Thymus (tissue), 11 donors: ENCODE measurements around the gene SLC28A1. TPM values are rescaled to one million over a fixed set of nuclear protein-coding genes. Genes with fewer than 3 reads are reported as not detected.

Source experiments
- DNase-seq, 9 donors: peaks; one replicate each; pipeline ENCODE4 v3.0.0-alpha.2; 2013; ENCODE audit warnings: low spot score in 9 of 9, low read depth in 6 of 9, missing footprints in 1 of 9
- H3K27ac ChIP-seq, 2 donors: one replicate each; pipeline ENCODE4 v1.5.1; 2013; ENCODE audit warnings: control low read depth in 1 of 2, low read depth in 1 of 2, low read length in 1 of 2, mild to moderate bottlenecking in 1 of 2, moderate library complexity in 1 of 2
- H3K27me3 ChIP-seq, 2 donors: one replicate each; pipeline ENCODE4 v1.5.1; 2013; ENCODE audit warnings: low read length in 1 of 2; ENCODE audit not compliant: control insufficient read depth in 2 of 2, insufficient read depth in 1 of 2
- H3K36me3 ChIP-seq, 2 donors: one replicate each; pipeline ENCODE4 v1.5.1; 2013; ENCODE audit warnings: low read length in 1 of 2, mild to moderate bottlenecking in 1 of 2, moderate library complexity in 1 of 2; ENCODE audit not compliant: control insufficient read depth in 2 of 2, insufficient read depth in 2 of 2
- H3K4me1 ChIP-seq, 2 donors: one replicate each; pipeline ENCODE4 v1.5.1; 2013; ENCODE audit warnings: low read length in 2 of 2; ENCODE audit not compliant: control insufficient read depth in 2 of 2, insufficient read depth in 2 of 2
- H3K4me3 ChIP-seq, 2 donors: one replicate each; pipeline ENCODE4 v1.5.1; 2013; ENCODE audit warnings: low read length in 2 of 2, control low read depth in 1 of 2, mild to moderate bottlenecking in 1 of 2
- H3K9me3 ChIP-seq, 2 donors: one replicate each; pipeline ENCODE4 v1.5.1; 2013; ENCODE audit warnings: low read length in 1 of 2, mild to moderate bottlenecking in 1 of 2; ENCODE audit not compliant: control insufficient read depth in 2 of 2, insufficient read depth in 1 of 2
- WGBS: extraction: QIAGEN DNeasy Blood & Tissue Kit; methylation state at CpG from one replicate; pipeline ENCODE4 v1.1.7; 2013; 5-methylcytosine and 5-hydroxymethylcytosine counted together
- polyA plus RNA-seq: library from polyadenylated mRNA; stranded (reverse); fragments of 200-250 nt; gene quantifications from one replicate; pipeline ENCODE4 v1.2.3, GENCODE V29; 2013
- total RNA-seq: library from RNA; stranded (reverse); fragments of 120-200 nt; gene quantifications from one replicate; pipeline ENCODE4 v1.2.4, GENCODE V29; 2013
- donor health status: healthy.

The SLC28A1 gene
- total and polyA plus RNA-seq, 2 donors: 0.05 to 0.18 TPM

GRCh38 chr15:84934942-84935729 lies 50.7 kb downstream of the SLC28A1 start:
- no peak overlapping the region for H3K4me3 ChIP-seq
- no peak overlapping the region for H3K27ac ChIP-seq
- no peaks in the 10 kb centered on the region for H3K27me3 ChIP-seq
- H3K9me3 ChIP-seq: no peaks in the 10 kb centered on the region
- H3K36me3 ChIP-seq: peaks cover 0 to 4% of the 10 kb centered on the region in 2 donors
- 90% methylated on average over 21 of the region's 21 CpGs for WGBS
- no peak for DNase-seq
- H3K4me1 ChIP-seq: peaks cover 0 to 7% of the 10 kb centered on the region in 2 donors

- H3K4me1 ChIP-seq: peaks cover 0 to 7% of the 10 kb centered on the region in 2 donors
- H3K9me3 ChIP-seq: no peaks in the 10 kb centered on the region
- WGBS: 15% methylated on average over 5 of the region's 5 CpGs
- no peak overlapping the region for H3K4me3 ChIP-seq
- H3K27ac ChIP-seq: no peak overlapping the region
- peaks cover 0 to 2% of the 10 kb centered on the region in 2 donors for H3K27me3 ChIP-seq
- DNase-seq: peak; percentile 22 to 77 (median 40)
- peaks cover 0 to 4% of the 10 kb centered on the region in 2 donors for H3K36me3 ChIP-seq
These were observed 52.7 kb downstream of the SLC28A1 start for GRCh38 chr15:84937144-84937543.

- Histone ChIP-seq H3K9me3 (no peaks in the 10 kb centered on the region), H3K4me1 (peaks cover 0 to 7% of the 10 kb centered on the region in 2 donors), H3K4me3 (no peak overlapping the region), H3K27ac (no peak overlapping the region), H3K27me3 (peaks cover 0 to 2% of the 10 kb centered on the region in 2 donors), H3K36me3 (peaks cover 0 to 4% of the 10 kb centered on the region in 2 donors)
- no peak for DNase-seq
- 96% methylated on average over 1 of the region's 1 CpG for WGBS
These were observed 54.3 kb downstream of the SLC28A1 start for GRCh38 chr15:84938726-84939125.

GRCh38 chr15:84940399-84940798 lies 55.9 kb downstream of the SLC28A1 start:
- 80% methylated on average over 3 of the region's 3 CpGs for WGBS
- Histone ChIP-seq H3K27ac (no peak overlapping the region), H3K4me3 (no peak overlapping the region), H3K9me3 (no peaks in the 10 kb centered on the region), H3K27me3 (peaks cover 0 to 2% of the 10 kb centered on the region in 2 donors), H3K4me1 (peaks cover 0 to 7% of the 10 kb centered on the region in 2 donors), H3K36me3 (peaks cover 0 to 1% of the 10 kb centered on the region in 2 donors)
- DNase-seq: no peak

GRCh38 chr15:84942456-84942855 lies 58.0 kb downstream of the SLC28A1 start:
- 97% methylated on average over 2 of the region's 2 CpGs for WGBS
- no peak for DNase-seq
- H3K4me1 ChIP-seq: peaks cover 0 to under 1% of the 10 kb centered on the region in 2 donors

GRCh38 chr15:84944311-84944710 lies 59.8 kb downstream of the SLC28A1 start:
- DNase-seq: no peak
- WGBS: 97% methylated on average over 10 of the region's 10 CpGs
- Histone ChIP-seq H3K9me3 (no peaks in the 10 kb centered on the region), H3K4me3 (no peak overlapping the region), H3K27me3 (peaks cover 0 to 2% of the 10 kb centered on the region in 2 donors), H3K36me3 (no peaks in the 10 kb centered on the region), H3K27ac (no peak overlapping the region), H3K4me1 (no peaks in the 10 kb centered on the region)

More at GRCh38 chr15:84942456-84942855, 58.0 kb downstream of the SLC28A1 start:
- Histone ChIP-seq H3K4me3 (no peak overlapping the region), H3K36me3 (no peaks in the 10 kb centered on the region), H3K27me3 (peaks cover 0 to 2% of the 10 kb centered on the region in 2 donors), H3K9me3 (no peaks in the 10 kb centered on the region), H3K27ac (no peak overlapping the region)

GRCh38 chr15:84944861-84945260 lies 60.4 kb downstream of the SLC28A1 start:
- no peak overlapping the region for H3K4me3 ChIP-seq
- H3K36me3 ChIP-seq: no peaks in the 10 kb centered on the region
- no peaks in the 10 kb centered on the region for H3K4me1 ChIP-seq
- no peaks in the 10 kb centered on the region for H3K9me3 ChIP-seq
- peaks cover 0 to 2% of the 10 kb centered on the region in 2 donors for H3K27me3 ChIP-seq
- no peak for DNase-seq
- no peak overlapping the region for H3K27ac ChIP-seq
- 95% methylated on average over 11 of the region's 11 CpGs for WGBS

GRCh38 chr15:84946772-84947489 lies 62.5 kb downstream of the SLC28A1 start:
- Histone ChIP-seq H3K27ac (no peak overlapping the region), H3K4me1 (no peaks in the 10 kb centered on the region), H3K27me3 (no peaks in the 10 kb centered on the region), H3K9me3 (no peaks in the 10 kb centered on the region), H3K4me3 (no peak overlapping the region), H3K36me3 (no peaks in the 10 kb centered on the region)
- WGBS: 98% methylated on average over 5 of the region's 5 CpGs
- DNase-seq: no peak
